Measurements from ENCODE around the gene MELTF.
"Not testable (repeated sequence)": the region's sequence is repeated elsewhere in the genome, so short reads cannot be mapped to it uniquely, and the experiment has no call there.

Gene MELTF

GRCh38 chr3:197029511-197030167, at the start of gene MELTF:
MELTF (minus strand) TSS chr3:197029817; CDS start chr3:197029702, 115 bp downstream.
- Histone ChIP-seq H3K9ac (ENCODE audit: low read depth in 1 of 2, low read length in 2 of 2) (peak within 1 kb of the TSS in 1 of 2 donors; percentile 48), H3K36me3 (ENCODE audit: control insufficient read depth in 2 of 2, insufficient read depth in 2 of 2, low read length in 2 of 2) (no peaks in the 10 kb centered on the region), H3K27me3 (ENCODE audit: control insufficient read depth in 2 of 2, insufficient read depth in 2 of 2, low read length in 2 of 2) (no peaks in the 10 kb centered on the region), H3K27ac (ENCODE audit: low read depth in 2 of 2, low read length in 2 of 2) (no peak within 1 kb of the TSS), H3K9me3 (ENCODE audit: control insufficient read depth in 2 of 2, low read length in 2 of 2) (no peaks in the 10 kb centered on the region), H3K4me3 (ENCODE audit: low read length in 2 of 2) (peak within 1 kb of the TSS; percentile 56 to 60), H3K4me1 (ENCODE audit: control insufficient read depth in 2 of 2, insufficient read depth in 2 of 2, low read length in 2 of 2) (peaks cover 5 to 13% of the 10 kb centered on the region in 2 donors)

GRCh38 chr3:197076415-197076814, 46.8 kb upstream of the MELTF start:
- Histone ChIP-seq H3K27me3 (ENCODE audit: control insufficient read depth in 2 of 2, insufficient read depth in 2 of 2, low read length in 2 of 2) (no peaks in the 10 kb centered on the region), H3K4me1 (ENCODE audit: control insufficient read depth in 2 of 2, insufficient read depth in 2 of 2, low read length in 2 of 2) (no peaks in the 10 kb centered on the region), H3K9ac (ENCODE audit: low read depth in 1 of 2, low read length in 2 of 2) (no peak overlapping the region), H3K27ac (ENCODE audit: low read depth in 2 of 2, low read length in 2 of 2) (no peak overlapping the region), H3K36me3 (ENCODE audit: control insufficient read depth in 2 of 2, insufficient read depth in 2 of 2, low read length in 2 of 2) (peaks cover 11 to 12% of the 10 kb centered on the region in 2 donors), H3K4me3 (ENCODE audit: low read length in 2 of 2) (no peak overlapping the region), H3K9me3 (ENCODE audit: control insufficient read depth in 2 of 2, low read length in 2 of 2) (no peaks in the 10 kb centered on the region)

DNA sequence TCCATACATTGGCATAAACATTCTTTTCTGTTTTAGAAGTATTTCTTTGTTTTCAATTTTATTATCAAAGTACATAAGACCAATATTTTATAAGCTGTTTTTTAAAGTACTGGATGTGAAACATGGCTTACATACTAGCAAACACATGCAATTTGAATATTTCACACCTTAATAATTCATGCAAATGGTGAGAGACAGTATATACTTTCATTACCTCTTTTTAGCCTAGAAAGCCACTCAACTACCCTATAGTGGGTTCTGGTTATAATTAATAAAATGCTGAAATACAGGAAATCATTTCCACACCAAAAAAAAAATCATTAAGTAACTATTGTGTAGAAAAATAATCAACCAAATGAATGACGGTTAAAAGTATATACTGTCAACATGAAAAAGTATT, 38.5 kb upstream of the MELTF start:
- no peaks in the 10 kb centered on the region for H3K9me3 ChIP-seq (ENCODE audit: control insufficient read depth in 2 of 2, low read length in 2 of 2)
- no peak overlapping the region for H3K9ac ChIP-seq (ENCODE audit: low read depth in 1 of 2, low read length in 2 of 2)
- H3K4me1 ChIP-seq (ENCODE audit: control insufficient read depth in 2 of 2, insufficient read depth in 2 of 2, low read length in 2 of 2): no peaks in the 10 kb centered on the region
- no peak overlapping the region for H3K27ac ChIP-seq (ENCODE audit: low read depth in 2 of 2, low read length in 2 of 2)
- no peaks in the 10 kb centered on the region for H3K27me3 ChIP-seq (ENCODE audit: control insufficient read depth in 2 of 2, insufficient read depth in 2 of 2, low read length in 2 of 2)
- H3K4me3 ChIP-seq (ENCODE audit: low read length in 2 of 2): no peak overlapping the region
- H3K36me3 ChIP-seq (ENCODE audit: control insufficient read depth in 2 of 2, insufficient read depth in 2 of 2, low read length in 2 of 2): peaks cover 17 to 21% of the 10 kb centered on the region in 2 donors

GRCh38 chr3:197064771-197065170, 35.2 kb upstream of the MELTF start:
- H3K9me3 ChIP-seq (ENCODE audit: control insufficient read depth in 2 of 2, low read length in 2 of 2): no peaks in the 10 kb centered on the region
- H3K27me3 ChIP-seq (ENCODE audit: control insufficient read depth in 2 of 2, insufficient read depth in 2 of 2, low read length in 2 of 2): no peaks in the 10 kb centered on the region
- H3K9ac ChIP-seq (ENCODE audit: low read depth in 1 of 2, low read length in 2 of 2): no peak overlapping the region
- H3K4me3 ChIP-seq (ENCODE audit: low read length in 2 of 2): no peak overlapping the region
- no peak overlapping the region for H3K27ac ChIP-seq (ENCODE audit: low read depth in 2 of 2, low read length in 2 of 2)
- H3K4me1 ChIP-seq (ENCODE audit: control insufficient read depth in 2 of 2, insufficient read depth in 2 of 2, low read length in 2 of 2): no peaks in the 10 kb centered on the region
- H3K36me3 ChIP-seq (ENCODE audit: control insufficient read depth in 2 of 2, insufficient read depth in 2 of 2, low read length in 2 of 2): peaks cover 19 to 20% of the 10 kb centered on the region in 2 donors

DNA sequence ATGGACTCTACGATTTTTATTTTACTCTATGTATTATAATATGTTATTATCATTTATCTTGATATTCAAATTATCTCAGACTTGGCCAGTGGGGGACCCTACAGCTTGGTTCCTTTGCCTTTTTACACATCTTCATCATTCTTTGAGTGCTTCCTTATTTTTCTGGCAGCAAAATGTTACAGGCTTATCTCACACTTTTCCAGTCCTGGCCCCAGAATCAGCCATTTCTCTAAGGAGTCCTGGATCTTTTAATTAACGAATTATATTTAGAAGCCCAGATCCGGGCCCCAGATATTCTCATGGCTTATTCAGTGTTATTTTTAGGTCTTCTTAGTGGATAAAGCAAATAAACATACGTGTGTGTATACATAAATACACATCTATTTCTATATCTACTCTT, 32.8 kb upstream of the MELTF start:
- H3K4me1 ChIP-seq (ENCODE audit: control insufficient read depth in 2 of 2, insufficient read depth in 2 of 2, low read length in 2 of 2): no peaks in the 10 kb centered on the region
- no peak overlapping the region for H3K4me3 ChIP-seq (ENCODE audit: low read length in 2 of 2)
- no peak overlapping the region for H3K27ac ChIP-seq (ENCODE audit: low read depth in 2 of 2, low read length in 2 of 2)
- no peaks in the 10 kb centered on the region for H3K9me3 ChIP-seq (ENCODE audit: control insufficient read depth in 2 of 2, low read length in 2 of 2)
- no peak overlapping the region for H3K9ac ChIP-seq (ENCODE audit: low read depth in 1 of 2, low read length in 2 of 2)
- H3K36me3 ChIP-seq (ENCODE audit: control insufficient read depth in 2 of 2, insufficient read depth in 2 of 2, low read length in 2 of 2): peaks cover 35 to 36% of the 10 kb centered on the region in 2 donors
- H3K27me3 ChIP-seq (ENCODE audit: control insufficient read depth in 2 of 2, insufficient read depth in 2 of 2, low read length in 2 of 2): no peaks in the 10 kb centered on the region

GRCh38 chr3:197051637-197052036, 22.0 kb upstream of the MELTF start:
- not testable (repeated sequence) for H3K4me3 ChIP-seq (ENCODE audit: low read length in 2 of 2); H3K27me3 ChIP-seq (ENCODE audit: control insufficient read depth in 2 of 2, insufficient read depth in 2 of 2, low read length in 2 of 2); H3K4me1 ChIP-seq (ENCODE audit: control insufficient read depth in 2 of 2, insufficient read depth in 2 of 2, low read length in 2 of 2); H3K27ac ChIP-seq (ENCODE audit: low read depth in 2 of 2, low read length in 2 of 2); H3K9ac ChIP-seq (ENCODE audit: low read depth in 1 of 2, low read length in 2 of 2); H3K9me3 ChIP-seq (ENCODE audit: control insufficient read depth in 2 of 2, low read length in 2 of 2)
- peaks cover 25% of the 10 kb centered on the region in 2 donors for H3K36me3 ChIP-seq (ENCODE audit: control insufficient read depth in 2 of 2, insufficient read depth in 2 of 2, low read length in 2 of 2)

DNA sequence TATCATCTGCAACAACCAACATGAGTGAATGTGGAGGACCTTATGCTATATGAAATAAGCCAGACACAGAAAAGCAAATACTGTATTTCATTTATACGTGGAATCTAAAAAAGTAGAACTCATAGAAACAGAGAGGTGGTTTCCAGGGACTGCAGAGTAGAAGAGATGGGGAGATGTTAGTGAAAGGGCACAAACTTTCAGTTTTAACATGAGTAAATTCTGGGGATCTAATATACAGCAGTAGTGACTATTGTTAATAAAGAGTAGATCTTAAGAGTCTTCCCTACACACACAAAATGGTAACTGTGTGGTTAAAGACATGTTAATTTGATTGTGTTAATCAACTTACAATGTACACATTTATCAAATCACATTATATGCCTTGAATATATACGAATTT, 20.9 kb upstream of the MELTF start:
- H3K4me1 ChIP-seq (ENCODE audit: control insufficient read depth in 2 of 2, insufficient read depth in 2 of 2, low read length in 2 of 2): no peaks in the 10 kb centered on the region
- H3K4me3 ChIP-seq (ENCODE audit: low read length in 2 of 2): no peak overlapping the region
- no peaks in the 10 kb centered on the region for H3K27me3 ChIP-seq (ENCODE audit: control insufficient read depth in 2 of 2, insufficient read depth in 2 of 2, low read length in 2 of 2)
- H3K9me3 ChIP-seq (ENCODE audit: control insufficient read depth in 2 of 2, low read length in 2 of 2): no peaks in the 10 kb centered on the region
- H3K27ac ChIP-seq (ENCODE audit: low read depth in 2 of 2, low read length in 2 of 2): no peak overlapping the region
- no peak overlapping the region for H3K9ac ChIP-seq (ENCODE audit: low read depth in 1 of 2, low read length in 2 of 2)
- peaks cover 28 to 32% of the 10 kb centered on the region in 2 donors for H3K36me3 ChIP-seq (ENCODE audit: control insufficient read depth in 2 of 2, insufficient read depth in 2 of 2, low read length in 2 of 2)

DNA sequence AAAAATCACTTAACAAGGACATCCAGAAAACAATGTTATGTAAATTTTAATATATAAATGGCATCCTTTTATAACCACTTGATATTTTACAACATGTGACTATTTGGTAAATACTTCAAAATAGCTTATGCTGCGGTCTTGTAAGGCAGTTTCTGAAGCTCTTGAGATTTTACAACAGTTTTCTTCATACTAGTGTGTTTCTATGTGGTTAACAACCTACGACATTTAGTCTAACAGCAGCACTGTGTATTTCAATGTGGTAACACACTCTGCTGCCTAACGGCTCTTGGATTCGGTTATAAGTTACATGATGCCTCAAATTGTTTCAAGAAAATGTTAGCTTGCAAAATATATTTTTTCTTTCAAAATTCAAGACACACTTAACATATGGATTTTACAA, 12.9 kb upstream of the MELTF start:
- Histone ChIP-seq H3K36me3 (ENCODE audit: control insufficient read depth in 2 of 2, insufficient read depth in 2 of 2, low read length in 2 of 2) (peaks cover 22 to 38% of the 10 kb centered on the region in 2 donors), H3K9ac (ENCODE audit: low read depth in 1 of 2, low read length in 2 of 2) (no peak overlapping the region), H3K4me3 (ENCODE audit: low read length in 2 of 2) (no peak overlapping the region)

DNA sequence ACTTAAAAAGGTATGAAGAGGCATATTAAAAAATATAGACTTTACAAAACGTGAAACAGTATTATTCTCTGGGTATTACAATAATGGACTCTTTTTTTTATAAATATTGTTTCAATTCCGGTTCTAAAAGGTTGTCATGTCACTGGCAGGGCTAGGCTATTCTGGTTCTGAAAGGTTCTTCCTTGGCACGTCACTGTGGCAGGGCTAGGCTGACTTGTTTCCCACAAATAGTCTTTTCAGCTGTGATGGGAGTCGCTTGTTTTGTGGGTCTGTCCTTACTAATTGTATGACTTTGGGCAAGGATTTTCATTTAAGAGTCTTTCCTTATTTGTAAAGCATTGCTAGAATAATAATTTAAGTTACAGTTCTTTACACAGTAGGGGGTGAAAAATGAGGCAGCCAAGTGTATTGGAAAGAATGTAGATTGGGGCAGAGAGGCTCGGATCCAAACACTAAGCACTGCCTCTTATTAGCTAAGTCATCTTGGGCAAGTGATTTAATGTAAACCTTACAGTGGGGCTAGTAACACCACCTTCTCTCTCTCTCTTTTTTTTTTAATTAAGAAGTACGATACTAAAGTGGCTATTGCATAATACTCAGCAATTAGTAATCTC, 12.4 kb upstream of the MELTF start:
- Histone ChIP-seq H3K27me3 (ENCODE audit: control insufficient read depth in 2 of 2, insufficient read depth in 2 of 2, low read length in 2 of 2) (no peaks in the 10 kb centered on the region), H3K4me3 (ENCODE audit: low read length in 2 of 2) (no peak overlapping the region)

More for the DNA sequence above, 12.9 kb upstream of the MELTF start:
- H3K27me3 ChIP-seq (ENCODE audit: control insufficient read depth in 2 of 2, insufficient read depth in 2 of 2, low read length in 2 of 2): no peaks in the 10 kb centered on the region
- no peaks in the 10 kb centered on the region for H3K4me1 ChIP-seq (ENCODE audit: control insufficient read depth in 2 of 2, insufficient read depth in 2 of 2, low read length in 2 of 2)
- no peak overlapping the region for H3K27ac ChIP-seq (ENCODE audit: low read depth in 2 of 2, low read length in 2 of 2)
- no peaks in the 10 kb centered on the region for H3K9me3 ChIP-seq (ENCODE audit: control insufficient read depth in 2 of 2, low read length in 2 of 2)

GRCh38 chr3:197040658-197041057, 11.0 kb upstream of the MELTF start:
- H3K4me1 ChIP-seq (ENCODE audit: control insufficient read depth in 2 of 2, insufficient read depth in 2 of 2, low read length in 2 of 2): no peaks in the 10 kb centered on the region
- H3K36me3 ChIP-seq (ENCODE audit: control insufficient read depth in 2 of 2, insufficient read depth in 2 of 2, low read length in 2 of 2): peaks cover 14 to 28% of the 10 kb centered on the region in 2 donors
- H3K27me3 ChIP-seq (ENCODE audit: control insufficient read depth in 2 of 2, insufficient read depth in 2 of 2, low read length in 2 of 2): peaks cover 0 to under 1% of the 10 kb centered on the region in 2 donors
- no peak overlapping the region for H3K27ac ChIP-seq (ENCODE audit: low read depth in 2 of 2, low read length in 2 of 2)
- H3K4me3 ChIP-seq (ENCODE audit: low read length in 2 of 2): no peak overlapping the region
- H3K9ac ChIP-seq (ENCODE audit: low read depth in 1 of 2, low read length in 2 of 2): no peak overlapping the region
- no peaks in the 10 kb centered on the region for H3K9me3 ChIP-seq (ENCODE audit: control insufficient read depth in 2 of 2, low read length in 2 of 2)

More for the DNA sequence above, 12.4 kb upstream of the MELTF start:
- Histone ChIP-seq H3K27ac (ENCODE audit: low read depth in 2 of 2, low read length in 2 of 2) (no peak overlapping the region), H3K9ac (ENCODE audit: low read depth in 1 of 2, low read length in 2 of 2) (no peak overlapping the region), H3K36me3 (ENCODE audit: control insufficient read depth in 2 of 2, insufficient read depth in 2 of 2, low read length in 2 of 2) (peaks cover 22 to 38% of the 10 kb centered on the region in 2 donors), H3K4me1 (ENCODE audit: control insufficient read depth in 2 of 2, insufficient read depth in 2 of 2, low read length in 2 of 2) (no peaks in the 10 kb centered on the region), H3K9me3 (ENCODE audit: control insufficient read depth in 2 of 2, low read length in 2 of 2) (no peaks in the 10 kb centered on the region)

All from mucosa of rectum (tissue), 2 donors.